MCF 10A (cell line): Measurements from ENCODE around the gene CMTM7. TPM values are rescaled to one million over a fixed set of nuclear protein-coding genes. Genes with fewer than 3 reads are reported as not detected.

Experiments
- BruUV-seq: library from RNA; stranded (reverse); fragments of 400-500 nt; replicated peaks from 2 replicates; lab custom pipeline; 2021; lab: Mats Ljungman, UMichigan
- CTCF ChIA-PET: fragments of 300-600 bp; sonication (Branson Sonifier 250); formaldehyde crosslinking; extraction: SDS; loops from one replicate; lab custom pipeline; 2021; ENCODE audit warnings: antibody characterized with exemption, inconsistent platforms; lab: Yijun Ruan, JAX
- POLR2A ChIA-PET: fragments of 300-600, 350-650 bp; sonication (Branson Sonifier 250); formaldehyde crosslinking; extraction: SDS; loops from one replicate; lab custom pipeline; 2020; ENCODE audit warnings: antibody characterized with exemption, inconsistent platforms; lab: Yijun Ruan, JAX
- DNase-seq: peaks from one replicate; pipeline ENCODE4 v3.0.0-alpha.2; 2018; ENCODE audit not compliant: unreplicated experiment
- H3K27ac Mint-ChIP-seq: one replicate; pipeline ENCODE4 v1.8.0; 2022; ENCODE audit warnings: mild to moderate bottlenecking, low read depth, mixed read lengths; ENCODE audit not compliant: unreplicated experiment
- H3K27me3 Mint-ChIP-seq: one replicate; pipeline ENCODE4 v1.8.0; 2022; ENCODE audit warnings: mixed read lengths; ENCODE audit not compliant: insufficient read depth, unreplicated experiment
- H3K36me3 Mint-ChIP-seq: one replicate; pipeline ENCODE4 v1.8.0; 2022; ENCODE audit warnings: mild to moderate bottlenecking, moderate library complexity, mixed read lengths; ENCODE audit not compliant: insufficient read depth, unreplicated experiment
- H3K4me1 Mint-ChIP-seq: one replicate; pipeline ENCODE4 v1.8.0; 2022; ENCODE audit warnings: mixed read lengths; ENCODE audit not compliant: insufficient read depth, unreplicated experiment
- H3K4me3 Mint-ChIP-seq: one replicate; pipeline ENCODE4 v1.8.0; 2022; ENCODE audit warnings: mild to moderate bottlenecking, moderate library complexity, mixed read lengths; ENCODE audit not compliant: unreplicated experiment
- H3K9me3 Mint-ChIP-seq: one replicate; pipeline ENCODE4 v1.8.0; 2022; ENCODE audit warnings: mixed read lengths; ENCODE audit not compliant: unreplicated experiment
- intact Hi-C: fragments of 100-400 bp; cut with micrococcal nuclease; formaldehyde crosslinking; loops from 2 replicates; pipeline ENCODE4 v1.14.1; 2022
- total RNA-seq: library from RNA; stranded (reverse); gene quantifications from 2 replicates; pipeline ENCODE4 v1.2.3, GENCODE V29; 2022
- TF ChIP-seq, protein P1 (sequence below): fragments of 200-600 bp; IDR thresholded peaks from one replicate; pipeline ENCODE4 v1.8.0; 2022; ENCODE audit warnings: antibody characterized with exemption, mild to moderate bottlenecking; ENCODE audit not compliant: unreplicated experiment

Gene CMTM7
- total RNA-seq, 1 experiment from 2014 or later: 14.3 TPM

DNA sequence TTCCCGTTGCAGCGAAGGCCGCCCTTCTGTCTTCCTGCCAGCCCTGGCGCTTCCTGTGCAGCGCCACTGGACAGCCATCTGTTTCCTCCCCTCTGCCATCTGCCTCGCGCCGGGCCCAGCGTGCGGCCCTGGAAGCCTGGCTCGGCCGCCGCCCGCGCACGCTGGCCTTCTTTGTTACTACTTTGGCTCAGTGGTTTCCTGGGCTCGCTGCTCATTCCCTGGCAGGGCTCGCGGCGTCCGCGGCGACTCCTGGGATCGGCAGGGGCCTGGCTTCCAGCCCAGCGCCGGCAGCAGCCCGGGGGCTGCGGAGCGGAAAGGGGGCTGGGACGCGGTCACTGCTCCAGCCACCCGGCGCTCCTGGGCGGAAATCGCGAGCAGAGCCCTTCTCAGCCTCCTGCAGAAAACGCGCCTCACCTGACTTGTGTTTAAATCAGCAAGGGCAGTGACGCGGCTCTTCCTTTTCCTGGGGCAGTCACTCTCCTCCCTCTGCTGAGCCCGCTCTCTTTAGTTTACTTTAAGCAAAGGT is 10.0 kb downstream of the CMTM7 start:
- no peaks in the 10 kb centered on the region for H3K36me3 Mint-ChIP-seq
- peaks cover 13% of the 10 kb centered on the region for H3K4me1 Mint-ChIP-seq
- BruUV-seq: no TSS peak
- ChIA-PET POLR2A (interaction anchor here (1.0 to 1.5 kb wide), 2 partner anchors 9 to 20 kb away, joined by 3 to 4 read pairs; no protein-coding TSS in a partner anchor), CTCF (interaction anchor here (0.7 to 4.2 kb wide), 2 partner anchors 226 to 621 kb away, joined by 3 to 17 read pairs; no protein-coding TSS in a partner anchor)
- TF ChIP-seq, protein P1, sequence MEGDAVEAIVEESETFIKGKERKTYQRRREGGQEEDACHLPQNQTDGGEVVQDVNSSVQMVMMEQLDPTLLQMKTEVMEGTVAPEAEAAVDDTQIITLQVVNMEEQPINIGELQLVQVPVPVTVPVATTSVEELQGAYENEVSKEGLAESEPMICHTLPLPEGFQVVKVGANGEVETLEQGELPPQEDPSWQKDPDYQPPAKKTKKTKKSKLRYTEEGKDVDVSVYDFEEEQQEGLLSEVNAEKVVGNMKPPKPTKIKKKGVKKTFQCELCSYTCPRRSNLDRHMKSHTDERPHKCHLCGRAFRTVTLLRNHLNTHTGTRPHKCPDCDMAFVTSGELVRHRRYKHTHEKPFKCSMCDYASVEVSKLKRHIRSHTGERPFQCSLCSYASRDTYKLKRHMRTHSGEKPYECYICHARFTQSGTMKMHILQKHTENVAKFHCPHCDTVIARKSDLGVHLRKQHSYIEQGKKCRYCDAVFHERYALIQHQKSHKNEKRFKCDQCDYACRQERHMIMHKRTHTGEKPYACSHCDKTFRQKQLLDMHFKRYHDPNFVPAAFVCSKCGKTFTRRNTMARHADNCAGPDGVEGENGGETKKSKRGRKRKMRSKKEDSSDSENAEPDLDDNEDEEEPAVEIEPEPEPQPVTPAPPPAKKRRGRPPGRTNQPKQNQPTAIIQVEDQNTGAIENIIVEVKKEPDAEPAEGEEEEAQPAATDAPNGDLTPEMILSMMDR: no peak
- intact Hi-C loops: no loop called here
- peak overlapping the region; percentile 62 for H3K4me3 Mint-ChIP-seq
- H3K27ac Mint-ChIP-seq: peak overlapping the region; percentile 73
- peak; percentile 55 for DNase-seq
- H3K27me3 Mint-ChIP-seq: no peaks in the 10 kb centered on the region
- H3K9me3 Mint-ChIP-seq: no peaks in the 10 kb centered on the region

DNA sequence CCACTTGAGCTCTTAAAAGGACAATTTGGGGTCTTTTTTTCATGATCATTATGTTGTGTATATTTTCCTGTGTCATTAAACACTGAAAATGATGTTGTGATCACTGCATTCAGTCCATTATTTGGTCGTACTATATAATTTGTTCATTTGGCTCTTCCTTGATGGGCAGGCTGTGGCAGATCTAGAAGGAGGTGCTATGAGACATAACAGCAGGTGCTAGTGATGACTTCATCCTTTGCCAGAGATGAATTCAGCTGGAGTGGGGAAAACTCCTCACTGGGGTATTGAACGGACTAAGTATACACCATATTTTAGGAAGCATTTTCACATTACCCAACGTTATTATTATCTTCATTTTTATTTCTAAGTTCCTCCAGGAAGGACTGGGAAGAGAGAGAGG is 12.0 kb downstream of the CMTM7 start:
- no peaks in the 10 kb centered on the region for H3K27me3 Mint-ChIP-seq
- H3K27ac Mint-ChIP-seq: no peak overlapping the region
- POLR2A ChIA-PET: interaction anchor here (1.0 to 1.1 kb wide), 2 partner anchors 9 to 165 kb away, joined by 3 read pairs; no protein-coding TSS in a partner anchor
- BruUV-seq: no TSS peak
- TF ChIP-seq, protein P1: no peak
- H3K36me3 Mint-ChIP-seq: no peaks in the 10 kb centered on the region
- no peak overlapping the region for H3K4me3 Mint-ChIP-seq
- CTCF ChIA-PET: interaction anchor here (0.6 to 3.2 kb wide), 3 partner anchors 28 to 329 kb away, joined by 4 to 17 read pairs (median 4); no protein-coding TSS in a partner anchor
- DNase-seq: no peak
- H3K4me1 Mint-ChIP-seq: peaks cover 20% of the 10 kb centered on the region
- H3K9me3 Mint-ChIP-seq: no peaks in the 10 kb centered on the region
- intact Hi-C loops: no loop called here

DNA sequence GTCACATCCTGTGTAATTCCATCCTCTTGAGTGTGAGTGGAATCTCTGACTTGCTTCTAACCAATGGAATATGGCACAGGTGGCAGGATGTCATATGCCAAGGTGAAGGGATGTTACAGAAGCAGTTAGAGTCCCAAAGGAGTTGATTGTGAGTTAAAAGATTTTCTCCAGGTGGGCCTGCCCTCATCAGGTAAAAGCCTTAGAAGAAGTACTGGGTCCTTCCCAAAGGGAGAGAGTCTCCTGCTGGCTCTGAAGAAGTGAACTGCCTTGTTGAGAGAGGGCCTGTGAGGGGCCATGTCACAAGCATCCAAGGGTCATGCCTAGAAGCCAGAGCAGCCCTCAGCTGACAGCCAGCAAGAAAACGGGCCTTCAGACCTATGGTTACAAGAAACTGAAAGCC is 13.1 kb downstream of the CMTM7 start:
- Mint-ChIP-seq H3K36me3 (no peaks in the 10 kb centered on the region), H3K4me1 (peaks cover 16% of the 10 kb centered on the region), H3K27me3 (no peaks in the 10 kb centered on the region), H3K4me3 (no peak overlapping the region), H3K27ac (no peak overlapping the region), H3K9me3 (no peaks in the 10 kb centered on the region)
- intact Hi-C loops: no loop called here
- ChIA-PET POLR2A (interaction anchor here (2.9 kb wide), 1 partner anchor 16 kb away, joined by 23 read pairs; no protein-coding TSS in a partner anchor), CTCF (interaction anchor here (0.5 to 3.2 kb wide), 4 partner anchors 29 to 263 kb away, joined by 3 to 17 read pairs (median 4); no protein-coding TSS in a partner anchor)
- no peak for DNase-seq
- TF ChIP-seq, protein P1: no peak
- BruUV-seq: no TSS peak

DNA sequence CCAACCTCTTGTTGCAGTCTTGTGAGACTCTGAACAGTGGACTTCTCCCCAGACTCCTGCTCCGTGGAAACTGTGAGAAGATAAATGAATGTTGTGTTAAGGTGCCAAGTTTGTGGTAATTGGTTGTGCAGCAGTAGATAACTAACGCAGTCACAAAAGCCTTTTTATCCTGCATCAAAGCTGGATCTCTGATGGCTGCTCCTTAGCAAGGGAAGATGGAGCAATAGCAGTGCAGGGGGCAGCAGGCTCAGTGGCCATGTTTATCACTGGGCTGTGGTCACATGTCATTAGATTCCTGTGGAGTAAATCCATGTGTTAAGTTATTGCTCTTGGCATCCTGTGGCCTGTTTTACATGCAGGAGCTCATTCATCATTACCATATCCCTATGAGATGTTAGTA is 13.5 kb downstream of the CMTM7 start:
- no peak for DNase-seq
- Mint-ChIP-seq H3K4me3 (no peak overlapping the region), H3K36me3 (no peaks in the 10 kb centered on the region), H3K4me1 (peaks cover 19% of the 10 kb centered on the region), H3K27ac (no peak overlapping the region), H3K9me3 (no peaks in the 10 kb centered on the region), H3K27me3 (no peaks in the 10 kb centered on the region)
- BruUV-seq: no TSS peak
- intact Hi-C loops: no loop called here
- CTCF ChIA-PET: interaction anchor here (0.6 to 3.2 kb wide), 4 partner anchors 8 to 263 kb away, joined by 3 to 17 read pairs (median 6); no protein-coding TSS in a partner anchor
- POLR2A ChIA-PET: interaction anchor here (2.9 kb wide), 1 partner anchor 16 kb away, joined by 23 read pairs; no protein-coding TSS in a partner anchor
- TF ChIP-seq, protein P1: no peak
